IPS-11a (cell line): Measurements from ENCODE around the gene THEMIS.
"Not testable (repeated sequence)": the region's sequence is repeated elsewhere in the genome, so short reads cannot be mapped to it uniquely, and the experiment has no call there.

Experiments used
- H3K4me3 ChIP-seq: one replicate; pipeline ENCODE4 v1.5.1; 2013; ENCODE audit warnings: low read depth, low read length, control low read depth

The THEMIS gene

DNA sequence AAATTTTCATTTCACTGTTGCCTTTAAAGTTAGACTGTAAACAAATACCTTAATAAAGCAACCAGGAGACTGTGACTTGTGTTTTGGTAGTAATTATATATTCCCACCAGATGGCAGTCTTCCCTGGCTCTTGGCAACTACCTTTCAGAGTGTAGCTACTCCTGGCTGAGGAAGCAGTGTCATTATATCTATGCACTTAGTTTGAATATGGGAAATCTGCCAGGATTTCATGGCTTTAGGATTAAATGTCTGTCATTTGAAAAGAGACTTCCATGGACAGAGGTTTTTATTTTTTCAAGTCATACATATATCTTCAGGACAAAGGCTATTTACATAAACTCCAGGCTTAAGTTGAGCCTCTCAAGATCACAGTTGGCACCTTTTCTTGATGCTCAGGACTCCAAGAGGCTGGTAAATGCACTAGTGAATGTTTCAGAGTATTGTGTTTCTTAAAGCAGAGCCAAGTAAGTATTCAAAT is 163.8 kb downstream of the THEMIS start:
- H3K4me3 ChIP-seq = no peak overlapping the region

DNA sequence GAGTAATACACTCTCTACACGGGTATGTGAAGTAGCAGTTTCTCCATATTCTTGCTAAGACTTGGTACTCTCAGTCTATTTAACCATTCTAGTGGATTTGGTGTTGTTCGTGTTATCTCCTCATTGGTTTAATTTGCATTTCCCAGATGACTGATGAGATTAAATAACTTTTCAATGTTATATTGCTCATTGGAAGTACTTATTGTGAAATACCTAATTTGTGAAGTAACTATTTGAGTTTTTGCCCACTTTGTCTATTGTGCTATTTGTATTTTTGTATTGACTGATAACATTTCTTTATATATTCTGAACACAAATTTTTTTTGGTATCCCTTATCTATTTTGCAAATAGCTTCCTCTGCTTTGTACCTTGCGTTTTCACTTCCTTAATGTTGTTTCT is 167.9 kb downstream of the THEMIS start:
- H3K4me3 ChIP-seq = no peak overlapping the region

DNA sequence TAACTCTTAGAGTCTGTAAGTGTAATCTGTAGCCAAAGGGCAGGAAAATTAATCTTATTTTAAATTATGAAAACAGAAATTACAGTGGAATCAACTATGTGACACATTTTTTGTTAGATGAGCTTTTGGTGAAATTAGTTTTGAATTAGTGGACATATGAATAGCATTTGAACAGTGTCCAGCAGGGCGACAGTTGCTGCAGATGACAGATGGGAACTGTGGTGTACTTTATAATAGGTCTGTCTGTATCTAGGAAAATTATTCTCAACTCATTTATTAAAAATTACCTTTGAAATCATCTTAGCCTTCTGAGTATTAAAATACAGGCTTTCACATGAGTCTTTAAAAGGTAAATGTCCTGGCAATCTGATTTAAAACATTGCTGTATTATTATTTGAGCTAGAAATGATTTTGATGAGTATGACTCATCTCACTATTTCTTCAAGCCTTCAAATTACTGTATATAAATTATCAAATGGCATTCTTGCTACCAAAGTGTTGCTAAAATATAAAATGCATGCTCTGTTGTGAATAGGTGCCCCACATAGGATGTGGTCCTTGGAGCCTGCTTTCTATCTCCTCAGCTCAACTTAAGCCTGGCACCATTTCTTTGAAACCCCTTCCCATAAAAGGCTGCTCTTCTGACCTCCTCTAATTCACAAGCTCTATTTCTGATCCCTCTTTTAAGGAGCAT is 173.5 kb downstream of the THEMIS start:
- H3K4me3 ChIP-seq = no peak overlapping the region

DNA sequence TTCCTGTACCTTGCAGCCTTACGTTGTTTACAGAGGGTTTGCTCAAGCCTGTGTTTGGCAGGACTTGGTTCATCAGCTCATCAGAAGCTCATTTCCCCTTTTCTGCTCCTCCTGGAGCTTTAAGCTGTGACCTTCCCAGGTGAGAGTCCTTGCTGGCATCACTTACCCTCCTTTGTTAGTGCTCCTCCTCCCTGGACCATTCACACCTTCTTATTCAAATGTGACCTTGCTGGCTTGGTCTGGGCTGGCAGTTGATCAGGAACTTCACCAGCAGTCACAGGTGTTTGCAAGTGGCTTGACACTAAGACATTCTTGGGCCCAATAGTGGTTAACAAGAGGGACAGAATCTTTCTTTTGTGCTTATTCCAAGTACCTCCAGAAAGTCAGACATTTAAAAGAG is 175.0 kb downstream of the THEMIS start:
- H3K4me3 ChIP-seq = no peak overlapping the region

DNA sequence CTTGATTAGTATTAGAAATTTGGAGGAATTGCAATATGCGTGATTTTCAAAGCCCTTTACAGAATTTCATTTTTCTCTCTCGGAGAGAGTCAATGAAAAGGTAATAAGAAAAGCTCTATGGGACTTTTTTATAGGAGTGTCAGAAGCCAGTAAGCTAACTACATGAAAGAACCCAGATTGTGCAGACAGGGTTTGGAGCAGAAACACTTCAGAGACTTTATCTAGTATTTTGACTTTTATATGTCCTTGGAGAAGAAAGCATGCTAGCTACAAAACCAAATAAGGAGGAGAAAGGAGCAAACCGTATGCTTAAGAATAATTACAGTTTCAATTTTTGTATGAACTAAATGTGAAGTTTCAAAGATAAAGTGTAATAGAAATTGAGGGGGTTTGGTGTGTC is 182.2 kb downstream of the THEMIS start:
- H3K4me3 ChIP-seq = no peak overlapping the region

DNA sequence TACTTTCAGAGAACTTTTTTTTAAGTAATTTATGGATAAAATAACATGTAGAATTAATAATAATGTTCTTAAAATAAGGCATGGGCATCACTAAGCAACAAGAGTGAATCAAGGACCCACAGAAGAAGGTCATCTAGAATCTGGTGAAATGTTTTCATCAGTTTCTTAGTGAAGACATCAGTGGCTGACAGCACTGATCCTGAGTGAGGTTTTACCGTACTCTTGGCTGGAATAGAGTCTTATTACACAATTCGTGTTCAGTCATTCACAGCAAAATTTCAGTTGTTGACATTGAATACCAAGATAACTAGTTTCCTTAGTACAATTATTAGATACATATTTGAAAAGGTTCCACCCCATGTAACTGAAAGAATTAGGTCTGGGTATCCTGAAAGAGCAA is 183.5 kb downstream of the THEMIS start:
- H3K4me3 ChIP-seq = no peak overlapping the region

DNA sequence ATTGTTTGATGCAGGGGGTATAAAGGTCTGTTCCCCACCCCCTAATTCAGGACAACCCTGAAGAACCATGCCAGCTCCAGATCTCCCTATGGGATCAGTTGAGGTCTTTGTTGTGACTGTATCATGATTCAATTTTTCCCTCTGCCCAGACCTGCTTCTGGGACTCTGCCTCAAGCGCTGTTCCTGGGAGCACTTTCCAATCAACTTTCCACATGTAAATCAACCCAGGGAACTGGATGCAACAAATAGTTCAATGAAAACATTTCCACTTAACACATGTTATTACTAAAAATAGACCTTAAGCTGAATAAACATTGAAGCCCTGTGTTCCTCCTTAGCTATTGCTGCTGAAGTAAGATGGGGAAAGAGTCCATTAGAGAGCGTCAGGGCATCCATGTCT is 184.4 kb downstream of the THEMIS start:
- no peak overlapping the region for H3K4me3 ChIP-seq

DNA sequence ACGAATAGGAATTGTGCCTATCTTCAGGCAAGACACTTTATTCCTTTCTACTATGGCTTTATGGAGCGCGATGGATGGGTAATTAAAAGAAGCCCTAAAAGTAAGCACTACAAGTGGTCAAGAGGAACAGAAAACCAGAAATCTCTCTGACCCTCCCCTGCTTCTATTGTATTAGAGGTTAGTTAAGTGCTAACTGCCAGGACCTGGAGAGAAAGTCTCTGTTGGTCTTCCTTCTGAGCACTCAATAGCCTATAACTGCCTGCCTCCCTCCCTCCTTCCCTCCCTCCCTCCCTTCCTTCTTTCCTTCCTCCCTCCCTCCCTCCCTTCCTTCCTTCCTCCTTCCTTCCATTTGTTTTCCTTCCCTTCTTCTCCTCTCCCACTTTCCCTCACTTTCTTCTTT is 190.2 kb downstream of the THEMIS start:
- no peak overlapping the region for H3K4me3 ChIP-seq

DNA sequence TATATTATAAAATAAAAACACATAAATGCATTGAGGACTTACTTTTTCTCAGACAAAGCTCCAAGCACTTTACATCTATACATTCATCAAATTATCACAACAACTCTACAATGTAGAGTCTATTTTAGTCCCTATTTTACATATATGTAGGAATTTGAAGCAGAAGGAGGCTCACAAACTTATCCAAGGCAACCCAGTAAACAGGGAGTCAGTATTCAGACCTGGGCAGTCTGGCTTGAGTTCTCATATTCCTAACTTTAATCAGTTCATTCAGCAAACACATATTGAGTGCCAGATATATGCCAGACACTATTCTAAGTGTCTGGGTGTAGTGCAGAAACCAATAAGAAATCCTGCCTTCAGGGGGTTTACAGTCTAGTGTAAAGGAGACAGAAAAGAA is 194.6 kb downstream of the THEMIS start:
- no peak overlapping the region for H3K4me3 ChIP-seq

DNA sequence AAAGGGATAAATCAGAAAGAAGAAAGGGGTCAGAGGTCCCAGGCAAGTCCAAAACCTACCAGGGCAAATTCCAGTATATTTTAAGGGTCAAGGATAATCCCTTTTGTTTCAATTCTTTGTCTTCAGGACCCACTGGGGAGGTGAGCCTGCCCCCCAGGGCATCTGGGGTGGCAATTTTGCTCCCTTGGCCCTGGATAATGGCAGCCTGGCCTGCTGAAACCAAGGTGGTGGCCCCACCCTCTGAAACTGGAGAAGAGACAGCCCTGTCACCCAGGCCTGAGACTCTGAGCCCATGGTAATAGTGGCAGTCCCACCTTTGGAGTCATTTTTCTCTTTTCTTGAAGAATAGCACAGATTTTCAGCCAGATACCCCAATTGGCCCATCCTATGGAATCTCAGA is 205.8 kb downstream of the THEMIS start:
- H3K4me3 ChIP-seq = no peak overlapping the region

DNA sequence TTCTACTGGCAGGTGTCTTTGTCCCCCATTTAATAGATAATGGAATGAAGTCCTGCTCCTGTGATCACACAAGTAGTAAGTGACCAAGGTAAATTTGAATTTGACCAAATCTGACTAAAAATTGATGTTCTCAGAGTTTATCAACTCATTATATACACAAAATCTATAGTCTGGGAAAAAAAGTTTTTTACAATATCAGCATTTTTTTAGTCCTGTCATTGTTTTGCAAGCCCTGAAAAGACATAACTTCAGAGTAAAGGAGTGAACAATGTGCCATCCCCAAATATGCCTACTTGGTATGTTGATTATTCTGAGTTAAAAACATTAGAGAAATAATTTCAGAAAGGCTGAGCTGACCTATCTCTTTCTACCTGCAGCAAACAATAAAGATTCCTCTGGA is 209.7 kb downstream of the THEMIS start:
- no peak overlapping the region for H3K4me3 ChIP-seq

DNA sequence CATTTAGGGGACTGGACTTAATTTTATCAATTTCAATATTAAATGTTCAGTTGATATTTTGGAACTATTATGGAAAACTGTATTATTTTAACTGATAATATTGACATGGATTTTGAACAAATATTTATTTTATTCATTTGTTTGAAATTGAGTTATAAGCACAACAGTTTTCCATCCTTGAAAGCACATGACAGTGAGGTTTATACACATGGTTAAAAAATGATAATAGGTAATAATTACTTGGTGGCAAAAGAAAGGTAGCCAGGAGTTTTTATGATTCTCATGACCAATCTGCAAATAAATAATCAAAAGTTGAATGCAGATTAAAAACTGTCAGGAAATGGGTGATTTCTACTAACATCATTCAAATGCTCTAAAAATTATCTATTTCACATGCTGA is 210.3 kb downstream of the THEMIS start:
- H3K4me3 ChIP-seq = no peak overlapping the region

DNA sequence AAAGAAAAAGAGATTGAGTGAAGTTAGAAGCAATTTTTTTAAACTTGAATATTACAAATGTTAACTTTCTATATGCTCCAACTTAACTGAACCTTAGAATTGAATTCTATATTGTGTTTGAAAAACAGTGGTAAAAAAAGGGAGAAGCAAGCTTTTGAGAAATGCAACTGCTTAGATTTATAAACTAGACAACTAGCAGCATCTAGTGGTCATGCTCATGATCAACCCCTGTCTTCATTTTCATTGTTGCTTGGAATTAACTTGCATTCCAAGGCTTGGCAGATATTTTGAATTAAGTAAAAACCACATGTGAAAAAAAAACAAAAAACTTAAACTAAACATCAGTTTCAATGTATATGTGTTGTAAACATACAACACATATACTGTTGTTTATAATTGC is 210.8 kb downstream of the THEMIS start:
- no peak overlapping the region for H3K4me3 ChIP-seq

DNA sequence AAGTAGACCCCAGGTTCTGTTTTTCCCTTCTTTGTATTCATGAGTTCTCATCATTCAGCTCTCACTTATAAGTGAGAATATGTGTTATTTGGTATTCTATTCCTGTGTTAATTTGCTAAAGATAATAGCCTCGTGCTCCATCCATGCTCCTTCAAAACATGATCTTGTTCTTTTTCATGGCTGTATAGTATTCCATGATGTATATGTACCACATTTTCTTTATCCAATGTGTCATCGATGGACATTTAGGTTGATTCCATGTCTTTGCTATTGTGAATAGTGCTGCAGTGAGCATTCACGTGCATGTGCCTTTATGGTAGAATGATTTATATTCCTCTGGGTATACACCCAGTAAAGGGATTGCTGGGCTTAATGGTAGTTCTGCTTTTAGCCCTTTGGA is 213.4 kb downstream of the THEMIS start:
- H3K4me3 ChIP-seq = not testable (repeated sequence)

DNA sequence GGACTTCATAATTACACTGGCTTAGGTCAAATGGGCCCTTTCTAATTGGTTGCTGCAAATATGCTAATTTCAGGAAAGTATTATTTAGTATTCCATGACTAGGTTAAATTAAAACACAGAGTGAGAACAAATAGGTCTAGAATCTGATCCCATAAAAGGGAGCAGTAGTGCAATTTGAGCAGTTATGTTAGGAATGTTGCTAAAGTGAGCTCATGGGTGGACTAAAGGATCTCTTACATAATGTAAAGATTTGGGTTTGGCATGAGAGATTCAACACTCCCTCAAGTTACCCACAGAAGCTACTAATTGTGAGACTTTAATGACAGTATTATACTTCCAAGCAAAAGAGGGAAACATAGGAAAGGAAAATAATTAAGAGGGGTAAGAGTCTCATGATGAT is 214.8 kb downstream of the THEMIS start:
- H3K4me3 ChIP-seq = no peak overlapping the region

DNA sequence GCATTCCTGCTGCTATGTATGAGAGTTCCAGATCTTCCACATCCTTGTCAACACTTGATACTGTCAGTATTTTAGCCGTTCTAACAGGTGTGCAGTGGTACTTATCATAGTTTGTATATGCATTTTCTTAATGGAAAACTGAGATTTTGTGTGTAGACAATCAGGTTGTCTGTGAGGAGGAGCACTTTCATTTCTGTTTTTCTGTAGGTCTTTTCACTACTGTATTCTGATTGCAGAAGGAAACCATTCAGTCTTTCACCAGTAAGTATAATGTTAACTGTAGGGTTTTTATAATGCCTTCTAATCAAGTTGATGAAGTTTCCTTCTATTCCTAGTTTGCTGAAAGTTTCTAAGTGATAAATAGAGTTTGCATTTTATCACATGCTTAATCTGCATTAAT is 216.4 kb downstream of the THEMIS start:
- H3K4me3 ChIP-seq = no peak overlapping the region
